ENCODE data around the gene RAET1L.

The RAET1L gene

GRCh38 chr6:150028799-150029198 lies 3.5 kb upstream of the RAET1L start:
- Histone ChIP-seq H2BK12ac (ENCODE audit: low read length) (no peak overlapping the region), H2AFZ (ENCODE audit: low read length) (no peak overlapping the region), H2AK5ac (ENCODE audit: low read depth, low read length) (peak overlapping the region; percentile 36), H3K18ac (ENCODE audit: low read length) (peak overlapping the region; percentile 73), H3K36me3 (replicated peaks in 1 of 2; ENCODE audit: control insufficient read depth in 2 of 2, insufficient read depth in 2 of 2, low read length in 2 of 2) (no peaks in the 10 kb centered on the region), H3K27me3 (ENCODE audit: control insufficient read depth in 3 of 3, insufficient read depth in 3 of 3, low read depth in 1 of 3, low read length in 3 of 3) (peaks cover 0 to 76% (median 14%) of the 10 kb centered on the region in 3 experiments), H3K4me1 (ENCODE audit: control insufficient read depth in 2 of 2, insufficient read depth in 1 of 2, low read depth in 1 of 2, low read length in 2 of 2) (no peaks in the 10 kb centered on the region), H4K91ac (ENCODE audit: low read depth, low read length, poor library complexity) (no peak overlapping the region), H3K23ac (ENCODE audit: low read depth, low read length, poor library complexity) (peak overlapping the region; percentile 31), H3K4me2 (ENCODE audit: insufficient read depth, low read length, poor library complexity, severe bottlenecking) (no peak overlapping the region), H2BK5ac (ENCODE audit: low read length) (no peak overlapping the region), H3K79me1 (ENCODE audit: low read depth, low read length) (no peaks in the 10 kb centered on the region), H3K27ac (replicated peaks; ENCODE audit: low read length) (no peak overlapping the region), H2BK120ac (ENCODE audit: low read depth, low read length) (no peak overlapping the region), H4K8ac (ENCODE audit: low read depth, low read length) (no peak overlapping the region), H3K14ac (ENCODE audit: low read length) (no peak overlapping the region), H3K9me3 (replicated peaks in 1 of 2; ENCODE audit: control insufficient read depth in 2 of 2, insufficient read depth in 1 of 2, low read depth in 1 of 2, low read length in 2 of 2) (no peaks in the 10 kb centered on the region), H2BK15ac (ENCODE audit: low read length) (no peak overlapping the region), H3K4ac (ENCODE audit: low read length) (no peak overlapping the region), H3K9ac (ENCODE audit: low read depth, low read length, poor library complexity) (no peak overlapping the region), H3K4me3 (ENCODE audit: low read length in 2 of 2) (no peak overlapping the region)
- no peak for DNase-seq (ENCODE audit: low spot score)
- WGBS, 2 donors (ENCODE audit: extremely low coverage in 2 of 2, insufficient read length in 2 of 2, insufficient replicate concordance in 1 of 2) = no CpG with 5 or more reads among the region's 8 CpGs

GRCh38 chr6:150027806-150028565 lies 2.7 kb upstream of the RAET1L start:
- Histone ChIP-seq H3K4me3 (ENCODE audit: low read length in 2 of 2) (no peak overlapping the region), H3K79me1 (ENCODE audit: low read depth, low read length) (no peaks in the 10 kb centered on the region), H3K4me2 (ENCODE audit: insufficient read depth, low read length, poor library complexity, severe bottlenecking) (no peak overlapping the region), H3K18ac (ENCODE audit: low read length) (no peak overlapping the region), H2BK15ac (ENCODE audit: low read length) (no peak overlapping the region), H3K27me3 (ENCODE audit: control insufficient read depth in 3 of 3, insufficient read depth in 3 of 3, low read depth in 1 of 3, low read length in 3 of 3) (peaks cover 0 to 69% (median 9%) of the 10 kb centered on the region in 3 experiments), H3K14ac (ENCODE audit: low read length) (no peak overlapping the region), H4K8ac (ENCODE audit: low read depth, low read length) (no peak overlapping the region), H2BK12ac (ENCODE audit: low read length) (no peak overlapping the region), H4K91ac (ENCODE audit: low read depth, low read length, poor library complexity) (no peak overlapping the region), H3K9me3 (replicated peaks in 1 of 2; ENCODE audit: control insufficient read depth in 2 of 2, insufficient read depth in 1 of 2, low read depth in 1 of 2, low read length in 2 of 2) (no peaks in the 10 kb centered on the region), H3K4me1 (ENCODE audit: control insufficient read depth in 2 of 2, insufficient read depth in 1 of 2, low read depth in 1 of 2, low read length in 2 of 2) (no peaks in the 10 kb centered on the region), H3K9ac (ENCODE audit: low read depth, low read length, poor library complexity) (no peak overlapping the region), H3K36me3 (replicated peaks in 1 of 2; ENCODE audit: control insufficient read depth in 2 of 2, insufficient read depth in 2 of 2, low read length in 2 of 2) (no peaks in the 10 kb centered on the region), H3K23ac (ENCODE audit: low read depth, low read length, poor library complexity) (no peak overlapping the region), H2AFZ (ENCODE audit: low read length) (no peak overlapping the region), H2AK5ac (ENCODE audit: low read depth, low read length) (peak overlapping the region; percentile 61), H2BK5ac (ENCODE audit: low read length) (peak overlapping the region; percentile 83), H2BK120ac (ENCODE audit: low read depth, low read length) (no peak overlapping the region), H3K27ac (replicated peaks; ENCODE audit: low read length) (no peak overlapping the region), H3K4ac (ENCODE audit: low read length) (no peak overlapping the region)
- no CpG with 5 or more reads among the region's 6 CpGs for WGBS, 2 donors (ENCODE audit: extremely low coverage in 2 of 2, insufficient read length in 2 of 2, insufficient replicate concordance in 1 of 2)
- no peak for DNase-seq (ENCODE audit: low spot score)

GRCh38 chr6:150026976-150027805 lies 1.9 kb upstream of the RAET1L start:
- no peak overlapping the region for H2AFZ ChIP-seq (ENCODE audit: low read length)
- no peak overlapping the region for H4K91ac ChIP-seq (ENCODE audit: low read depth, low read length, poor library complexity)
- H2BK5ac ChIP-seq (ENCODE audit: low read length) = peak overlapping the region; percentile 83
- no peak overlapping the region for H3K9ac ChIP-seq (ENCODE audit: low read depth, low read length, poor library complexity)
- H3K4ac ChIP-seq (ENCODE audit: low read length) = no peak overlapping the region
- no peaks in the 10 kb centered on the region for H3K9me3 ChIP-seq (replicated peaks in 1 of 2; ENCODE audit: control insufficient read depth in 2 of 2, insufficient read depth in 1 of 2, low read depth in 1 of 2, low read length in 2 of 2)
- H3K18ac ChIP-seq (ENCODE audit: low read length) = peak overlapping the region; percentile 61
- no peak overlapping the region for H2BK12ac ChIP-seq (ENCODE audit: low read length)
- H2AK5ac ChIP-seq (ENCODE audit: low read depth, low read length) = peak overlapping the region; percentile 61
- no peak overlapping the region for H3K23ac ChIP-seq (ENCODE audit: low read depth, low read length, poor library complexity)
- H3K4me1 ChIP-seq (ENCODE audit: control insufficient read depth in 2 of 2, insufficient read depth in 1 of 2, low read depth in 1 of 2, low read length in 2 of 2) = no peaks in the 10 kb centered on the region
- no peaks in the 10 kb centered on the region for H3K36me3 ChIP-seq (replicated peaks in 1 of 2; ENCODE audit: control insufficient read depth in 2 of 2, insufficient read depth in 2 of 2, low read length in 2 of 2)
- H3K4me2 ChIP-seq (ENCODE audit: insufficient read depth, low read length, poor library complexity, severe bottlenecking) = no peak overlapping the region
- no peak overlapping the region for H3K27ac ChIP-seq (replicated peaks; ENCODE audit: low read length)
- H3K79me1 ChIP-seq (ENCODE audit: low read depth, low read length) = no peaks in the 10 kb centered on the region
- DNase-seq (ENCODE audit: low spot score) = no peak
- no peak overlapping the region for H2BK120ac ChIP-seq (ENCODE audit: low read depth, low read length)
- H4K8ac ChIP-seq (ENCODE audit: low read depth, low read length) = no peak overlapping the region
- H3K14ac ChIP-seq (ENCODE audit: low read length) = no peak overlapping the region
- WGBS, 2 donors (ENCODE audit: extremely low coverage in 2 of 2, insufficient read length in 2 of 2, insufficient replicate concordance in 1 of 2) = no CpG with 5 or more reads among the region's 9 CpGs
- peaks cover 0 to 67% (median 9%) of the 10 kb centered on the region in 3 experiments for H3K27me3 ChIP-seq (ENCODE audit: control insufficient read depth in 3 of 3, insufficient read depth in 3 of 3, low read depth in 1 of 3, low read length in 3 of 3)
- H2BK15ac ChIP-seq (ENCODE audit: low read length) = no peak overlapping the region
- H3K4me3 ChIP-seq (ENCODE audit: low read length in 2 of 2) = no peak overlapping the region

- Histone ChIP-seq H3K9me3 (replicated peaks in 1 of 2; ENCODE audit: control insufficient read depth in 2 of 2, insufficient read depth in 1 of 2, low read depth in 1 of 2, low read length in 2 of 2) (no peaks in the 10 kb centered on the region), H3K14ac (ENCODE audit: low read length) (no peak overlapping the region), H3K27ac (replicated peaks; ENCODE audit: low read length) (no peak overlapping the region), H4K8ac (ENCODE audit: low read depth, low read length) (no peak overlapping the region), H2AFZ (ENCODE audit: low read length) (no peak overlapping the region), H3K4me3 (ENCODE audit: low read length in 2 of 2) (no peak overlapping the region), H2AK5ac (ENCODE audit: low read depth, low read length) (peak overlapping the region; percentile 37), H4K91ac (ENCODE audit: low read depth, low read length, poor library complexity) (no peak overlapping the region), H3K27me3 (ENCODE audit: control insufficient read depth in 3 of 3, insufficient read depth in 3 of 3, low read depth in 1 of 3, low read length in 3 of 3) (peaks cover 0 to 43% (median 9%) of the 10 kb centered on the region in 3 experiments), H3K4me2 (ENCODE audit: insufficient read depth, low read length, poor library complexity, severe bottlenecking) (no peak overlapping the region), H3K4me1 (ENCODE audit: control insufficient read depth in 2 of 2, insufficient read depth in 1 of 2, low read depth in 1 of 2, low read length in 2 of 2) (no peaks in the 10 kb centered on the region), H2BK12ac (ENCODE audit: low read length) (no peak overlapping the region), H2BK120ac (ENCODE audit: low read depth, low read length) (no peak overlapping the region), H3K36me3 (replicated peaks in 1 of 2; ENCODE audit: control insufficient read depth in 2 of 2, insufficient read depth in 2 of 2, low read length in 2 of 2) (no peaks in the 10 kb centered on the region), H2BK5ac (ENCODE audit: low read length) (no peak overlapping the region), H3K4ac (ENCODE audit: low read length) (no peak overlapping the region), H3K79me1 (ENCODE audit: low read depth, low read length) (no peaks in the 10 kb centered on the region), H3K18ac (ENCODE audit: low read length) (peak overlapping the region; percentile 44), H3K23ac (ENCODE audit: low read depth, low read length, poor library complexity) (peak overlapping the region; percentile 52), H2BK15ac (ENCODE audit: low read length) (no peak overlapping the region), H3K9ac (ENCODE audit: low read depth, low read length, poor library complexity) (no peak overlapping the region)
- no CpG with 5 or more reads among the region's 11 CpGs for WGBS, 2 donors (ENCODE audit: extremely low coverage in 2 of 2, insufficient read length in 2 of 2, insufficient replicate concordance in 1 of 2)
- no peak for DNase-seq (ENCODE audit: low spot score)
Measured at GRCh38 chr6:150024646-150025155, 631 bp downstream of the RAET1L start.
